T1000 (cell line): ENCODE data around the gene PRXL2C.
"Not testable (repeated sequence)": the region's sequence is repeated elsewhere in the genome, so short reads cannot be mapped to it uniquely, and the experiment has no call there.

Experiments used
- DNase-seq: peaks from one replicate; lab custom pipeline; 2025; ENCODE audit warnings: mixed read lengths; lab: John Stamatoyannopoulos, UW

Gene PRXL2C, protein sequence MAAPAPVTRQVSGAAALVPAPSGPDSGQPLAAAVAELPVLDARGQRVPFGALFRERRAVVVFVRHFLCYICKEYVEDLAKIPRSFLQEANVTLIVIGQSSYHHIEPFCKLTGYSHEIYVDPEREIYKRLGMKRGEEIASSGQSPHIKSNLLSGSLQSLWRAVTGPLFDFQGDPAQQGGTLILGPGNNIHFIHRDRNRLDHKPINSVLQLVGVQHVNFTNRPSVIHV

DNA sequence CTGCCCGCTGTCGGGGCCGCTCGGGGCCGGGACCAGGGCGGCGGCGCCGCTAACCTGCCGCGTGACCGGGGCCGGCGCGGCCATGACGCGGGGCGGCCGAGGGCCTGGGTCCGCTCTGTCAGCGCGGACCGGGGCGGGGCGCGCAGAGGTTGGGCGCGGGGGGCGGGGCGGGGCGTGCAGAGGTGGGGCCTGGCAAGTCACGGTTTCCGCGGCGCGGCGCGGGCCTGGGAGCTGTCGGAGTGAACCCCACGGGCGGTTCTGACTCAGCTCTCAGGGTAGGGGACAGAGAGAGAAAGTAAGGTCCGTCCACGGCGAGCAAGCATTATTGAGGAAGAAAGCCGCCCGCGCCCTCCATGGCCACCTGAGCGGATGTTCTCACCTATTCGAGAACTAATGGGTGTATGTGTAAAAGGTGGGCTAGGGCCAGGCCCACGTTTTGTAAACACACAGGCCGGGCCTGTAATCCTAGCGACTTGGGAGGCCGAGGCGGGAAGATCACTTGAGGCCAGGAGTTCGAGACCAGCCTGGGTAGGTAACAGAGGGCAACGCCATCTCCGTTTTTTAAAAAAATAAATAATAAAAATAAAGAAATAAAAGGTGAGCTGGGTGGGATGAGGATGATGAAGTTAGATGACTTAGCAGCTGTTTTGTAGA is at the start of gene PRXL2C:
Gene PRXL2C (minus strand): TSS at position 120 of the 654 bp plus-strand sequence. CDS start 36 bp downstream, at position 84.
- DNase-seq, result peak; percentile 62

DNA sequence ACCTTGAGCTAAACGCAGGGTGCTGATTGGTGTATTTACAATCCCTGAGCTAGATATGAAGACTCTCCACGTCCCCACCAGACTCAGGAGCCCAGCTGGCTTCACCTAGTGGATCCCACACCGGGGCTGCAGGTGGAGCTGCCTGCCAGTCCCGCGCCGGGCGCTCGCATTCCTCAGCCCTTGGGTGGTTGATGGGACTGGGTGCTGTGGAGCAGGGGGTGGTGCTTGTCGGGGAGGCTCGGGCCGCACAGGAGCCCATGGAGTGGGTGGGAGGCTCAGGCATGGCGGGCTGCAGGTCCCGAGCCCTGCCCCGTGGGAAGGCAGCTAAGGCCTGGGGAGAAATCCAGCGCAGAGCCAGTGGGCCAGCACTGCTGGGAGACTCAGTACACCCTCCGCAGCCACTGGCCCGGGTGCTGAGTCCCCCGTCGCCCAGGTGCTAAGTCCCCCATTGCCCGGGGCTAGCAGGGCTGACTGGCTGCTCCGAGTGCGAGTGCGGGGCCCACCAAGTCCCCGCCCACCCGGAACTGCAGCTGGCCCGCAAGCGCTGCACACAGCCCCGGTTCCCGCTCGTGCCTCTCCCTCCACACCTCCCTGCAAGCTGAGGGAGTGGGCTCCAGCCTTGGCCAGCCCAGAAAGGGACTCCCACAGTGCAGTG is 45.7 kb upstream of the PRXL2C start:
- not testable (repeated sequence) for DNase-seq

DNA sequence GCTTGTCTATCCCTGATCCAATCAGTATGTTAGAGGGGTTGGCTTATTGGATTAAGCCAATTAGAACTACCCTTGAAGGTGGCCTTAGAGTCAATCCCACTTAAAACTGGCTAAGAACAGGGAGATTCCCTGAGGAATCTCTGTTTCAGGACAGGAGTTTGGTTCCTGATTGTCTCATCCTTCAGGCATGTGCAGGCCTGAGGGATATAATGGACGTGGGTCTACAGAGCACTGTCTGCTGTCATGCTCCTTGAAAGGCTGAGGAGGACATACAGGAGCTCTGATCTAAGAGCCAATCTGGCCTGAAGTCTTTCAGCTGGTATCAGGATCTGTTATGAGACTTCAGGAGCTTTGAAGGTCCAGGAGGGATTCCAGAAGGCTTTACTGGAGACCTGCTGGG is 36.2 kb upstream of the PRXL2C start:
- DNase-seq, result no peak

DNA sequence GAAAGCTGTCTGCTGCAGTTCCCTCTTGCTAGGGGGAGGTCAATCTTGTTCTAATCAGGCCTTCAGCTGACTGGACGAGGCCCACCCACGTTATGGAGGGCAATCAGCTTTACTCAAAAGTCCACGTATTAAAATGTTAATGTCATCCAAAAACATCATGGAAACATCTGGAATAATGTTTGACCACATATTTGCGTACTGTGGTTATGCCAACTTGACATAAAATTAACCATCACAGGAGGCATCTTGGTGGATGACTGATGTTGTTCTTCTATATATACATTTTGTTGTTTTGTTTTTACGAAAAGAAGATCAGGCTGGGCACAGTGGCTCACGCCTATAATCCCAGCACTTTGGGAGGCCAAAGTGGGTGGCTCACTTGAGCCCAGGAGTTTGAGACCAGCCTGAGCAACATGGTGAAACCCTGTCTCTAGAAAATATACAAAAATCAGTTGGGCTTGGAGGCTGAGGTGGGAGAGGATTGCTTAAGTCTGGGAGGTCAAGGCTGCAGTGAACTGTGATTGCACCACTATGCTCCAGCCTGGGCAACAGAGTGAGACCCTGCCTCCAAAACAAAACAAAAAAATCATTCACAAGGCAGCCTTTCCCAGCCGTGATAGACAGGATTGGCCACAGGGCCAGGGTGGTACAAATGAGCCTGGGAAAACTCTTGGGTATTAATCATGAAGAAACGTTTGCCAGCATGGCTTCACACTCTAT is 33.8 kb upstream of the PRXL2C start:
- no peak for DNase-seq

DNA sequence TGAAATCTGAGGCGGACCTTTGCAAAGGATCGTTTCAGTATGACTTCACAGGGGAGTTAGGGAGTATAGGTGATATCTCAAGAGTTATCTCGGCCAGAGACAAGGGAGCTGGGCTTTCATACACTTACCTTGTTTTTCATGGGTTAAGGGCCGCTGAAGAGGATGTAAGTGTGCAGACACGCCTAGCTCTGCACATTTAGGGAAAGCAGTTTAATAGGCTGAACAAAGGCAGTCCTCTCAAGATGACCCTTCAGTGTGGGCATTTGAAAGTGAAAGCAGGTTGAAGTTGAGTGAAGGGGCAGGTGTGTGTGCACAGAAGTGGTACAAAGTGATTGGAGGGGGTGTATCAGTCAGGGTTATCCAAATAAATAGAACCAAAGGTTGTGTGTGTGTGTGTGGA is 33.1 kb upstream of the PRXL2C start:
- DNase-seq, result no peak

DNA sequence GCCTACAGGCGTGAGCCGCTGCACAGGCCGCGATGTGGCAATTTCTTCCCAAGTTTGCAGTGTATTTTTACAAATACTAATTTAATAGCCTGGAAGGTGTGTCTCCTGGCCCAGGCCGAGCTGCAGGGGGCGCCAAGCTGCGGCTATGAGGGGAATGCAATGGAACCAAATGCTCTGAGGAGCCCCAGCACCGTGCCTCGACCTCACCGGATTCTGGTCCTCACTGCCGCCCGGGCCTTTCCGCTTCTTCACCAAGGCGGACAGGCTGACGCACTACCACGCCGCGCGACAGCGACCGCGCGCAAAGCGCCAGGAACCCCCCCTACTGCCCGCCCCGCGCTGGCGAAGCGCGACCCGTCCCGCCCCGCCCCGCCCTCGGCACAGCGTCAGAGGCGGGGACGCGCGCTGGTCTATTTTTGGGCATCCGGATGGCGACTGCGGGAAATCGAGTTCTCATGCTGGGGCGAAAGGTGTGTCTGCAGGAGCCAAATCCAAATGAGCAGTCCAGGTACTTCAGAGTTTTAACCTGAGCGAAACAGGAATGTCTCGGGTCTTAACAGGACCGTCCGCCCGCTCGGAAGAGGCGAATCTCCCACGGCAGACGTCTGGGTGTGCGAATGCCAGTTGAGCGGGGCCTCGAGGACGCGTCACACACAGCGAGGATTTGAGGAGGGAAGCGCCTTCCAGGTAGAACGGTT is 31.7 kb upstream of the PRXL2C start:
- peak; percentile 53 for DNase-seq

DNA sequence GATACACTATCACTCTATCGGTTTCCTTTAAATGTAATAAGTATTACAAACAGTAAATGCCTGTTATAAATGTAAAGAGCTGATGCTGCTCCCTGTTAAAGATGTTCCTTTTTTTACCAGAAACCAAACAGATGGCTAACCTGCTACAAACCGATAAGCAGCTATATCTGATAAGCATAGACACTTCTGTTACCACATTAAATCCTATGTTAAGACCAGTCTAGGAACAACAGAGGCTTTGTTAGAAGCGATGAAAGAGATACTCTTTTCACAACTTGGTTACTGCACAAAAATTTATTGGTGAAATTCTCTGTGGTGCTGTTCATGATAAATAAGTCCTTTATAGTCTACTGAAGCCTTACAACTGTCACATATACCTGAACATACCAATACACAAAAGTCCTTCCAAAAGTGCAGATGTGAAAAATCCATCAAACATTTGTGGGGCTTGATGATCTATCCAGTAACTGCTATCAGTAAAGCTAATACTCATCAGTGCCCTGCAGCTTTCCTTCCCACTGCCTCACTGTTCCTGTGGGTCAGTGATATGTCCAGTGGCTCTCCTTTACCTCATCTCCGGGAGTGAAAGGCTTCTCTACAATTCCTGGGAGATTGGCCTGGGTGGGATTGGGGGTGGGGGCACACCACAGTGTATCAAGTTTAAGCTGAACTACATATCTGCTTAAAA is 25.8 kb upstream of the PRXL2C start:
- DNase-seq, result no peak

DNA sequence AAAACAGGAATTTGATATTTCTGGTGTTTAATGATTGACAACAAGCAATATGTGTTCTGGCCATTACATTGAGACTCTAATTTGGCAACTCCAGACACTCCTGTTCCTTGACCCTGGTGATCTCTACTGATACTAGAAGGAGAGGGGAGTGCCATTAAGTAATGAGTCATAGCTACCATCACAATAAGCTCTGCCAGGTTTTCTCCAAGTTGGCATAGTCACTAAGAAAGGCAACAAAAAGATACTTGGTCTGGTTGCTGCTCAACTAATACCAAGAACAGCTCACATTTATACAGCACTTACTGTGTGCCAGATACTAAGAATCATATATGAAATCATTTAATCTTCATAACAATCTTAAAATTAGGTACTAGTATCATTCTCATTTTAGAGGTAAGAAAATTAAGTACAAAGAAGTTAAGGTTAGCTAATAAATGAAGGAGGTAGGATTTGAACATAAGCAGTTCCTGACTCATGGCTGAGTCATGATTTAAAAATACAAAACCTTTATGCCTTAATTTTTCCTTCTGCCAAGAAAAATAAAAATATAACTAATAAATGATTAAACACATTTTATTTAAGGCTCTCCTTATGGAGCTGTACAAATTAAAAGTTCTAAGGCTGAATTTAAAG is 19.9 kb upstream of the PRXL2C start:
- no peak for DNase-seq

DNA sequence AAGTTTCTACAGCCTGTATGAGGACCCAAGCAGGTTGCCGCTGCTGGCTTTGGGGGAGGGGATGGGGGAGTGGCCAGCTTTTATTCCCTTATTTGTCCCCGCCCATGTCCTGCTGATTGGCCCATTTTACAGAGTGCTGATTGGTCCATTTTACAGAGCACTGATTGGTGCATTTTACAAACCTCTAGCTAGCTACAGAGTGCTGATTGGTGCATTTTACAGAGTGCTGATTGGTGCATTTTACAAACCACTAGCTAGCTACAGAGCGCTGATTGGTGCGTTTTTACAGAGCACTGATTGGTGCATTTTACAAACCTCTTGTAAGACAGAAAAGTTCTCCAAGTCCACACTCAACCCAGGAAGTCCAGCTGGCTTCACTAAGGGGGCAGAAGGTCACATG is 18.7 kb upstream of the PRXL2C start:
- DNase-seq, result not testable (repeated sequence)

DNA sequence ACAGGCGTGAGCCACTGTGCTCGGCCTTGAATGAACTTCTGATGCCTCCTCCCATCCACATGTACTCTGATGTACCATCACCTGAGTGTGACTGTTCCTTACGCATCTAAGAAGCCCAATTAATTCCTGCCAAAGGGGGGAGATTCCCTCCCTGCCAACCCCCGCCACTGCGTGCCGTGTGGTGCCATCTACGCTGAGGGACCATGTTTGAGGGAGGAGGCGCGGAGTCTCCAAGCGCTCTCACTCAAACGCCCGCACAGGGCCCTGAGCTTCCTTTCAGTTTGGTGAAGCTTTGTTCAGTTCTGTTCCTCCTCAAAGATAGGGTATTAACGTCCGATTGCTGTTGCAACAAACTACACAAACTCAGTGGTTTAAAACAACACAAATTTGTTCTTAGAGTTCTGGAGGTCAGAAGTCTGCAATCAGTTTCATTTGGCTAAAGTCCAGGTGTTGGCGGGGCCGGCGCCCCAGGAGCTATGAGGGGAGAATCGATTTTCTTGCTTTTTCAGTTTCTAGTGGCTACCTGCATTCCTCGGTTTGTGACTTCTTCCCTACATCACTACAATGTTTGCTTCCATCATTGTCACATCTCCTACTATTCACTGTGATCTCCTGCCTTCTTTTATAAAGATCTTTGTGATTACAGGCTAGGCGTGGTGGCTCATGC is 13.9 kb upstream of the PRXL2C start:
- DNase-seq, result no peak

DNA sequence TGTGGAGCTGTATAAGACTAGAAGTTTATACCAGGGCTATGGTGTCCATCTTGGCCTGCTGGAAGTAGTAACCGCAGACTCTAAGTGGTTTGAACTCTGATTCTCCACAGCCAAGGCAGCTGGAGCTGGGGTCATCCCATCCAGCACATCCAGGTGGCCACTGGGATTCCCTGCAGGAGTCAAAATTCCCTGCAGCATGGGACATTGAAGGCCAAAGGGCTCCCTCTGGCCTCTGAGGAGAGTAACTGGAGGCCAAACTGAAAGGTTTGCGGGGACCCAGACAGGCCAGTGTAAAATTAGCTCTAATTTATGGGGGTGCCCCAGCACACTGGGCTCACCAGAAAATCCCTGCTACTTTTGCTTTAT is 12.2 kb upstream of the PRXL2C start:
- DNase-seq, result no peak

DNA sequence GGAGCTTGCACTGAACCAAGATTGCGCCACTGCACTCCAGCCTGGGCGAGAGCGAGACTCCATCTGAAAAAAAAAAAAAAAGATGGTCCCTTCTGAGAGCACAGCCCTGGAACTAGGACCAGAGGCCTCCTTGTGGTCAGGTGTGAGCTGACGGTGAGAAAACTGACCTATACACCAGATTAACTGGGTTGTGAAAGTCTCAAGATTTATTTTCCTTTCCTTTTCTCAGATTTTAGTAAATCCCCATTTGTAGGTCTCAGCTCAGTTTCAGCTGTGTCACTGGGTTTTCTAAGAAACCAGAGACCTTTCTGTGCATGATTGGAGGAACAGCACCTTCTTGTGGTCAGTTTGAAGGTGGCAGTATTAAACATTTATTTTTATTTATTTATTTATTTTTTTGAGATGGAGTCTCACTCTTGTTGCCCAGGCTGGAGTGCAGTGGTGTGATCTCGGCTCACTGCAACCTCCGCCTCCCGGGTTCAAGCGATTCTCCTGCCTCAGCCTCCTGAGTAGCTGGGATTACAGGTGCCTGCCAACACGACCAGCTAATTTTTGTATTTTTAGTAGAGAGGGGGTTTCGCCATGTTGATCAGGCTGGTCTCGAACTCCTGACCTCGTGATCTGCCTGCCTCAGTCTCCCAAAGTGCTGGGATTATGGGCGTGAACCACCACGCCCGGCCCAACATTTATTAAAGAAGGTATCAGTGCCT is 11.7 kb upstream of the PRXL2C start:
- DNase-seq, result not testable (repeated sequence)

DNA sequence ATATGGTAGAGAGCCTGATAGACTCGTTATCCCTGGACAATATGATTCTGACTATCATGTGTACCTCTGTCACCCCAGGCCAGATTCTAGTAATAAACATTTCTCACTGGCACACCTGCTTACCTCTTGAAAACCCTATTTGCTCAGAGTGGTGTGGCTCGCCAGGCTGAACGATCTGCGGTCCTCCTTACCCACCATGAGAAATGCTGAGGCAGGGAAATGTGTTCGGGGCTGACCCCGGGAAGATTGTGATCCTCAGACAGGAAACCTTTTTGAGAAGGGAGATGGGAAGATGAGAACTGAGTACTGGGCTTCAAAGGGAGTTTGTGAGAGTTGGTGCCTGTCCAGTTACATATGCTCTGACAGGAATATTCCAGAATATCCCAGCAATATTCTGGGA is 10.7 kb upstream of the PRXL2C start:
- DNase-seq, result no peak

DNA sequence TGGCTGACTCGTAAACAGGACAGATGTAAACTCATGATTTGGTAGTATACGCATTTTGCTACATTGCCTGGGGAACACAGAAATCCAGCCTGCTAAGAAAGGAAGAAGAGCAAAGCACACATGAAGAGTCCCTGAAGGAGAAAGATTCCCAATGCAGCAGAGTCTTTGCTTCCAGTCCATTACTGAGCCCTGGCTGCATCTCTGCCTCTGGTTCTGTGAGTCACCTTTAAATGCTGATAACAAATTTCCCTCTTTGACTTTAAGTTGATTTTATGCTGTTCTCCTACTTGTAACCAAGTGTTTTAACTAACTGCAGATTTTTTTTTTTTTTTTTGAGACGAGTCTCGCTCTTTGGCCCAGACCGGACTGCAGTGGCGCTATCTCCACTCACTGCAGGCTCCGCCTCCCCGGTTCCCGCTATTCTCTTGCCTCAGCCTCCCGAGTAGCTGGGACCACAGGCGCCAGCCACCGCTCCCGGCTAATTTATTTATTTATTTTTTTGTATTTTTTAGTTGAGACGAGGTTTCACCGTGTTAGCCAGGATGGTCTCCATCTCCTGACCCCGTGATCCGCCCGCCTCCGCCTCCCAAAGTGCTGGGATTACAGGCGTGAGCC is 8.5 kb upstream of the PRXL2C start:
- no peak for DNase-seq

DNA sequence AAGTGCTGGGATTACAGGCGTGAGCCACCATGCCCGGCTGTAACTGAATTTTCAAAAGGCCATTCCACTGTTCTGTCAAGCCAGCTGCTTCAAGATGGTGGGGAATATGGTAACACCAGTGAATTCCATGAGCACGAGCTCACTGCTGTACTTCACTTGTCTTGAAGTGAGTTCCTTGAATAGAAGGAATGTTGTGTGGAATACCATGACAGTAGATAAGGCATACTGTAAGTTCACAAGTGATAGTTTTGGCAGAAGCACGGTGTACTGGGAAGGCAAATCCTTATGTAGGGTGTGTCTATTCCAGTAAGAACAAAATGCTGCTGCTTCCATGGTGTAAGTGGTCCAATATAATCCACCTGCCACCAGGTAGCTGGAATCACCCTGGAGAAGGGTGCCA is 6.6 kb upstream of the PRXL2C start:
- no peak for DNase-seq

DNA sequence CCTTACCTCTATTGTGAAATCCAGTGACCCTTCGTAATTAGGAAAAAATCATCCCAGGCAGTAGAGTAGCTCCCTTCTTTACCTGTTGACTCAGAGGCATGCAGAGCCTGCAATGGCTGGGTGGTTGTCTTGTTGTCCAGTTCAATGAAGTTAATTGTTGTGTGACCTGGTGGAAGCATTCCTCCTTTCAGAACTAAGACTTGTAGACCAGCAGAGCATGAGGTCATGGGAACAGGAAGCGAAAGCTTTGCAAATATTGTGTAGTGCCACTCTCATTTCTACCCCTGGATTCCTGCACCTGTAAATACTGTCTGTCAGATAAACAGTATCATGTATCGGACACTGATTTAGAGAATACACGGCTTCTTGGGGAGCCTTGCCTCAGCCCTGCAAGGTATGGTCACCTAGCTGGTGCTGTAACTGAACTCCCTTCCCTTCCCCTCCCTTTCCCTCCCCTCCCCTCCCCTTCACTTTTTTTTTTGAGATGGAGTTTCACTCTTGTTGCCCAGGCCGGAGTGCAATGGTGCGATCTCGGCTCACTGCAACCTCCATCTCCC is 5.7 kb upstream of the PRXL2C start:
- no peak for DNase-seq

DNA sequence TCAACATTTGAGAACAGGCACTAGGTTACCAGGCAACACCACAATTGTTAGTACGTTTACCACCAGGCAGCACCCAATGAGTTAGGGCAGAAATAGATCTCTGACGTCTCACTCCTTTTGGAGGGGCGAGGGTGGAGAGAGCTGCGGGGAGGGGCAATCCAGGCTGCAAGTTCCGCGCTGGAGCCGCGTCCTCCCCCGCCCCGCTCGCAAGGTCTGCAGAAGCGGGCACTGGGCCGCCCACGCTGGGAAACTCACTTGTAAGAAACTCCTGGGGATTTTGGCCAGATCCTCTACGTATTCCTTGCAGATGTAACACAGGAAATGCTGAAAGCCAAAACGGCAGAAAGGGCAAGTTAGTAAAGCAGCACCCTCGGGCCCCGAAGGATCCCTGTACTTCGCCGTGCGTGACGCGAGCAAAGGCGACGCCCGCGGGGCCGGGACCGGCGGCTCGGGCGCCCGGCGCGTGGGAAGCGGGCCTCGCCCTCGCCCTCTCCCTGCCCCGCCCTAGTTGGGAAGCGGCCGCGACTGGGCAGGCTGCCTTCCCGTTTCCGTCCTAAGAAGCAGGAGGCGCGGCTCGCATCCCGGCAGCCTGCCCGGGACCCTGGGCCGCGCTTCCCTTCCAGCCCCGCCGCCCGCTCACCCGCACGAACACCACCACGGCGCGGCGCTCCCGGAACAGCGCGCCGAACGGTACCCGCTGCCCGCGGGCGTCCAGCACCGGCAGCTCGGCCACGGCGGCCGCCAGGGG is 493 bp downstream of the PRXL2C start:
- DNase-seq, result peak; percentile 61

DNA sequence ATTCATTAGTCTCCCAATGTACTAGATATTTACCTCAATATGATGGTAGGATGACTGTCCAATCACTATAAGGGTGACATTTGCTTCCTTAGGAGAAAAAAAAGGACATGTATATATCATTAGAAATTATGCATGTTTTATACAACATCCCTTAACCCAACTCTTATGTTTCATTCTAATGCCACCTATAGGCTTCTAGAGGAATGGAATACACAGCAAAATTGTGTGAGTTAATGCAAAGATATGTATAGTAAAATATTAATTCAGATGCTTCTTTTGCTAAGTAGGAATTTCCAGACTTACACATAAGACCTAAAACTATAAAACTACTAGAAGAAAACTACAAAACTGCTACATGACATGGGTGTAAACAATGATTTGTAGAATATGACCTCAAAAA is 3.5 kb downstream of the PRXL2C start:
- no peak for DNase-seq
